ENCODE results near the gene RALA.

DNA sequence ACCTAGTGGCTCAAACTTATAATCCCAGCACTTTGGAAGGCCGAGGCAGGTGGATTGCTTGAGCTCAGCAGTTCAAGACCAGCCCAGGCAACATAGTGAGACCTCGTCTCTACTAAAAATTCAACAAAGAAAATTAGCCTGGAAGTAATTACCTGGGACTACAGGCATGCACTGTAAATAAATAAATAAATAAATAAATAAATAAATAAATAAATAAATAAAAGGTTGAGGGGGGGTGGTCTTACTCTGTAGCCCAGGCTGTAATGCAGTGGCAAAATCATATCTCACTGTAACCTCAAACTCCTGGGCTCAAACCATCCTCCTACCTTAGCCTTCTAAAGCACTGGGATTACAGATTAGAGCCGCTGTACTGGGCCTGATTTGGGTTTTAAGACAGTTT, 50.5 kb downstream of the RALA start:
- no peak for TF ChIP-seq POLR2A (IDR thresholded peaks at IDR 0.05)
- TF ChIP-seq, protein P1, sequence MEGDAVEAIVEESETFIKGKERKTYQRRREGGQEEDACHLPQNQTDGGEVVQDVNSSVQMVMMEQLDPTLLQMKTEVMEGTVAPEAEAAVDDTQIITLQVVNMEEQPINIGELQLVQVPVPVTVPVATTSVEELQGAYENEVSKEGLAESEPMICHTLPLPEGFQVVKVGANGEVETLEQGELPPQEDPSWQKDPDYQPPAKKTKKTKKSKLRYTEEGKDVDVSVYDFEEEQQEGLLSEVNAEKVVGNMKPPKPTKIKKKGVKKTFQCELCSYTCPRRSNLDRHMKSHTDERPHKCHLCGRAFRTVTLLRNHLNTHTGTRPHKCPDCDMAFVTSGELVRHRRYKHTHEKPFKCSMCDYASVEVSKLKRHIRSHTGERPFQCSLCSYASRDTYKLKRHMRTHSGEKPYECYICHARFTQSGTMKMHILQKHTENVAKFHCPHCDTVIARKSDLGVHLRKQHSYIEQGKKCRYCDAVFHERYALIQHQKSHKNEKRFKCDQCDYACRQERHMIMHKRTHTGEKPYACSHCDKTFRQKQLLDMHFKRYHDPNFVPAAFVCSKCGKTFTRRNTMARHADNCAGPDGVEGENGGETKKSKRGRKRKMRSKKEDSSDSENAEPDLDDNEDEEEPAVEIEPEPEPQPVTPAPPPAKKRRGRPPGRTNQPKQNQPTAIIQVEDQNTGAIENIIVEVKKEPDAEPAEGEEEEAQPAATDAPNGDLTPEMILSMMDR (IDR thresholded peaks at IDR 0.05 in 8 of 11, conservative IDR thresholded peaks at IDR 0.05 in 3 of 11) = no peak
